ENCODE measurements around the gene PBX4. TPM values are rescaled to one million over a fixed set of nuclear protein-coding genes. Genes with fewer than 3 reads are reported as not detected.

PBX4 gene
- polyA plus RNA-seq, 3 donors: 1.8 to 3.1 (median 2.9) TPM

DNA sequence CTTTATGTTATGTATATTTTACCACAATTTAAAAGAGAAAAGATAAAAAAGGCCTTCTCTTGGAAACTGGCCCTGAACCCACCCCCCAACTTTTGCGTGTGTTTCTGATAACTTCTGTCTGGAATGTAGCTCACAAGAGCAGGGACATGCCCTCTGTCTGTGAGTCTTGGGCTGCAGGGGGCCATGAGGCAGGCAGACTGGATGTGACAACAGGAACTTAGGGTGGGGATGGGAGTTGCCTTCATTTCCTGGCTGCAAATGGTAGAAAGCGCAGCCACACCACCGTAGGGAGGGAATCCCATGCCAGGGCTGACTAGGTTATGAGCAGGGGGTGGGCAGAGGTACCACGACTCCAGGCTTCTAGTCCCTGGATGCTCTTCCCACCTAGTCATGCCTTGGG, 58.6 kb downstream of the PBX4 start:
- no peak for DNase-seq (ENCODE audit: low read depth in 3 of 3, low spot score in 2 of 3)

DNA sequence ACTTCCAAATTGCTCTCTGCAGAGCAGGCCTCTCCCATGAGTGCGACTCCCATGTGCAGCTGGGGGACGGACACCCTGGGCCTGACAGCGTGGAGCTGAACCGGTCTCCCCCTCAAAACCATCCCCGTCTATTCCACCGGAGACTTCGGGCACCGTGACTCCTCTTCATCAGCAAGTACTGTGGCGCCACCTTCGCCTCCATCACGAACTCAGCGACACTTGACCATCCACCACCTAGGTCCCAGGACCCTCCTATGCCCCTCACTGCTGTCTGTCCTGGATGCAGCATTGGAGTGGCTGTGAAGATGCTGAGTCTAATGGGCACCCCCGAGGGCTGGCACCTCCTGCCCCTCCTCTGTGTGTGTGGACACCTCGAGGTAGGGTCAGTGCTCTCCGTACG, 59.9 kb downstream of the PBX4 start:
- DNase-seq (ENCODE audit: low read depth in 3 of 3, low spot score in 2 of 3): no peak

DNA sequence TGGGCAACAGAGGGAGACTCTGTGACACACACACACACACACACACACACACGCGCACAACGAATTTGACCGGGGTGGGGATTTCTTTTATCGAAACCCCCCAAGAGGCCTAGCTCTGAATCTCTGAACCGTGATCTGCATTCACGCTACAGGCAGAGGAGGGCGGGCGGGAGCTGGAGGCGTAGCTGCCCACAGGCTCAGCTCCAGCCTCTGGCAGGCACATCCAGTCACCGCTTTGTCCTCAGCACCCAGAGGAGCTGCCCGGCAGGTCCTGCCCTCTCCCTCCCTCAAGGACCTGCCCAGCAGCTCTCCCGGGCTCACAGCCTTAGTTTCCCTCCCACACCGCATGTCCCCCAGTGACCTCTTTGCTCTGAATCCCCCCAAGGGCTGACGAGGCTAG, 60.4 kb downstream of the PBX4 start:
- DNase-seq (ENCODE audit: low read depth in 3 of 3, low spot score in 2 of 3): no peak

DNA sequence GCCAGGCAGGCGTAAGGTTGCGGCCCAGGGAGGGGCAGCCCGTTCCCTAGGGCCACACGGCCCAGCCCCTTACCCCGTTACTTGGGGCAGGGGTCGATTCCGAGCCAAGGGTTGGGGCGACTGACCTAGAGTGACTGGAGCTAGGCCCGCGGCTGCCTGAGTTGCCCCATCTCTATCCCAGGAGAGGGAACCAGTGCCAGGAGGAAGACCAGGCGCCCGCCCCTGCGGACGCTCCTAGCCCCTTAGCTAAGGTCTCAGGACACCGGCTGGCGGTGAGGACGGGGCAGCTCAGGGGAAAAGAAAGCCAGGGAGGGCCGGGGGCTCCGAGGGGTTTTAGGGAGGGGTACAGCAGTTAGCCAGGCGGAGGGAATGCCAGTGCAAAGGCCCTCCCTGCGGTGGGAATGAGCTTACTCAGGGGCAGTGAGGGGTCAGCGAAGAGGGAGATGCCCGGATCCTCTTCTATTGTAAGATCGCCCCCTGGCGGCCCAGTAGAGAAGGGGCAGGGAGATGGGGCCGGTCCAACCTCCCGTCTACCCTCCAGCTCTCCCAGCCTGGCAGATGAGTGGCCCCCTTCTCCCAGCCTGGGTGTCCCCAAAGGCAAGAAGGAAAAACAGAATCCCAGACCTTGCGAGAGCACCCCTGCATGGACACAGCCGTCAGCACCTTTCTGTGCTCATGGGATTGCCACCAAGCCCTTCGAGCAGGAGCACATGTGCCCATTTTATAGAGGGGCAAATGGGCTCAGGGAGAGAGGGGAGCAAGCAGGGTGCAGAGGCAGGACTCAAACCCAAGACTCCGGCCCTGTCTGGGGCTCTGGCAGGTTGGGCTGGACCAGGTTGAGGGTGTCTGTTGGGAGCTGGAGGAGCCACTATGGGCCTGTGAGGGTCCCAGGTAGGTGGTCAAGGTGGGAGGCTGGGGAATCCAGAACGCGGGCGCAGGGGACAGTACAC, 64.1 kb downstream of the PBX4 start:
- DNase-seq (ENCODE audit: low read depth in 3 of 3, low spot score in 2 of 3): no peak

DNA sequence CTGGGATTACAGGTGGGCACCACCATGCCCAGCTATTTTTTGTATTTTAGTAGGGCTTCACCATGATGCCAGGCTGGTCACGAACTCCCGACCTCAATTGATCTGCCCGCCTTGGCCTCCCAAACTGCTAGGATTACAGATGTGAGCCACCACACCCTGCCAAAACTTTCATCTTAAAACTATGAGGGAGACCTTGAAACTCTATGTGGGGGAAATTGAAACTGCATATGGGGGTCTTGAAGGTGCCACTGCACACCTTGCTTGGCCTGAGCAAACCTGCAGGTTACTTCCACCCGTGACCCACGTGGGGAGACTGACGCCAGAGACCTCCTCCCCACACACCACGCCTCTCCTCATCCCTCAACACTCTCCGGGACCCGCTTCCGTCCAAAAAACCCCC, 64.8 kb downstream of the PBX4 start:
- DNase-seq (ENCODE audit: low read depth in 3 of 3, low spot score in 2 of 3): no peak

DNA sequence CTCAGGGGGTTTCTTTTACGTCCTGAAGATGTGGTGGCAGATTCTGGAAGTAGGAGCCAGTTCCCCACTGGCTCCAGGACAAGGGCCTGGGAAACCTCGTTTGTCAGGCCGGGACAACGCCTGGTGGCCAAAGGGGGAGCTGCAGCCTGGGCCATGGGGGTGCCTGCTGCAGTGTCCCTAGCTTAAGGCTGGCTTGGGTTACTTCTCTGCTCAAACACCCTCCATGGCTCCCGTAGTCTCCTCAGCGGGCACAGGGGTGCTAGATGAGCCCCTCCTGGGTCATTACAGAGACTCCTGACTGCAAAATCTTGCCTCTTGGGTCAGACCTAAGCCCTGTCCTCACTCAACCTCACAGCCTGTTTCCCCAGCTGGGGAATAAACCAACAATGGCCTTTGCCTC, 65.7 kb downstream of the PBX4 start:
- no peak for DNase-seq (ENCODE audit: low read depth in 3 of 3, low spot score in 2 of 3)

DNA sequence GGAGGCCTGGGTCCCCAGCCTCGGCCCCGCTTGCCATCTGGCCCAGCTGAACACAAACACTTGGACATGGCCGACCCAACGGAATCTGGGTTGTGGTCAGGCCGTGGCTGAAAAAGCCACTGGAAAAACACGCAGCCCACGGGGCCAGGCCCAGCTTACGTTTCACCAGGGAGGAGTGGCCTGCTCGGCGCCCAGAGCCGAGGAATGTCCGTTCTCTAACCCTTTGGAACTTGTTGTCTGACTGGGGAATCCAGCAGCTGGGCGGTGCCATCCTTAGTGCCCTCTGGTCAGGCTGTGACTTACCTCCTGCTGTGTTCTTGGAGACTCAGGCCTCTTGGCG, 66.7 kb downstream of the PBX4 start:
- no peak for DNase-seq (ENCODE audit: low read depth in 3 of 3, low spot score in 2 of 3)

DNA sequence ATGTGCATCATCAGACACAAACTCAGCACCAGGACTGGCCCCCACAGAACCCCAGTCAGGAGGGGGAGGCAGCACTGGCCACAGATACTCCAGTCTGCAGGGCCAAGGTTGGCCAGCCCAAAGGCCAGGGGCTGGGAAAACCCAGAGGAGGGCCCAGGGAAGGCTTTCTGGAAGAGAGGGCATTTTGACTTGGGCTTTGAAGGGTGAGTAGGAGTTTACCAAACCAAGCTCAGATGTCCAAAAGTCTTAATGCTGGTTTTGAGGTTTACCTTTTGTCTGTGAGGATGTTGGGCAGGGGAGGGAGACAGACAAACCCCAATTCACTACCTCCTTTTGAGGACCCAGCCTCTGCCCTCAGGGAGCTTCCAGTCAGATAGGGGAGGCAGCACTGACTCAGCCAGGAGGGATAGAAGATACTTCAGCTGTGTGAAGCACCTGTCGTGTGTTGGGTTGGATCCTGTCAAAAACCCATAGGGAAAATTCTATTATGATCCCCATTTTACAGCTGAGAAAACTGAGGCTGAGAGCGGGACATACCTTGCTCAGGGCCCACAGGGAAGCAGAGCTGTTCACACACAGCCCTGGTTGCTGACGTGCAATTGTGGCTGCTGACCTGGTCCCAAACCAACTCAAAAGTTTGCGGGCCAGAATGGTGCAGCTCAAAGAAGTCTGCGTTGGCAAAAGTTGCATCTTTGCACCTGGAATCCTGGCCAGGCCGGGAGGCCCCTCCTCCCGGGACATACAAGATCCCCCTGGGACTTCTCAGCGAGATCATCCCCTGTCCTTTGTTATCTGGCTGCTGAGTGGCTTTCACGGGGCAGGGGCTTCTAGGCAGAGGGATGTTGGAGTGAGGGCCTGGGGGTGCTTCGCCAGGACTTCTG, 67.3 kb downstream of the PBX4 start:
- DNase-seq (ENCODE audit: low read depth in 3 of 3, low spot score in 2 of 3): no peak

DNA sequence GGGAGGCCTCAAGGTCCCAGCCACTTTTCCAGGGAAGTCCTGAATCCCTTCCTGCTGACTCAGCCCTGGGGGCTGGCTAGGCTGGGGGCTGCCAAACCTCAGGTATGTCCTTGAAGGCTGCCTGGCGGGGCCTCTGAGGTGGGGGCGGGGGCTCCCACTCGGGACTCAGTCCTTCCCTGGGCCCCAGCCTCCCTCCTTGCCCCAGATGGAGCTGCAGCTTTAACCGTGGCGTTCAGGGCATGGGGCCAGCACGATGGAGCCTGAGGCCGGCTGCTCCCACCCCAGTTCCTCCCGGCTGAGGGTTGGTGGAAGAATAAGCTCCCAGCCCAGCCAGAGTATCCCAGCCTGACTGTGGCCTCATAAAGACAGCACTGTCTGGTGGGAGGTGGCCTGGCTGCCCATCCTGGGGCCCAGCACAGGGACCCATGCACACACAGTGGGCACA, 68.0 kb downstream of the PBX4 start:
- DNase-seq (ENCODE audit: low read depth in 3 of 3, low spot score in 2 of 3): no peak

DNA sequence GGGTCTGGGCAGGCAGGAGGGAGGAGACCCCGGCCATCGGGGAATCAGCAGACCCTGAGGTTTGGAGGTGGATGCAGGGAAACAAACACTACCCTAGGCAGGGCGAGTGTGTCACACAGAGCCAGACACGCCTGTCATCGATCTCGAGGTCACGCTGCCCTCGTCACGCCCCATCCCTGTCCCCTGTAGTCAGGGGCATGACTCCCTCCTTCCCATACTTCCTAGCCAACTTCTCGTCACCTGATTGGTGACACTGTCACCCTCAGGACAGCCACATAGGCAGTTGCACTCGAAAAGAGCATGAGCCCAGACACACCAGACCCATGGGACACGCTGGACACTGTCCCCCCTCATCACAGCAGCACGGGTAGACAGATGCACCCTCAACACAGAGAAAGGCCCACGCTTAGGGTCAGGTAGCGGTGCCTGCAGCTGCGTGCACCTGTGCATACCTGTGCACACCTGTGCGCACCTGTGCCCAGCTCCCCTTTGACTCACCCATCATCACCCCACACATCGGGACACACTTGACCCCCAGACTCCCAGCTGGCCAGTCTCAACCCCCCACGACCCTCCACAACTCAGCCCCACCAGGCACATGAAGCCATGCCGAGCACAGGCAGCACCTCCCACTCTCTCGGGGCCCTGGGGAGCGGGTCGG, 68.6 kb downstream of the PBX4 start:
- DNase-seq (ENCODE audit: low read depth in 3 of 3, low spot score in 2 of 3): no peak

DNA sequence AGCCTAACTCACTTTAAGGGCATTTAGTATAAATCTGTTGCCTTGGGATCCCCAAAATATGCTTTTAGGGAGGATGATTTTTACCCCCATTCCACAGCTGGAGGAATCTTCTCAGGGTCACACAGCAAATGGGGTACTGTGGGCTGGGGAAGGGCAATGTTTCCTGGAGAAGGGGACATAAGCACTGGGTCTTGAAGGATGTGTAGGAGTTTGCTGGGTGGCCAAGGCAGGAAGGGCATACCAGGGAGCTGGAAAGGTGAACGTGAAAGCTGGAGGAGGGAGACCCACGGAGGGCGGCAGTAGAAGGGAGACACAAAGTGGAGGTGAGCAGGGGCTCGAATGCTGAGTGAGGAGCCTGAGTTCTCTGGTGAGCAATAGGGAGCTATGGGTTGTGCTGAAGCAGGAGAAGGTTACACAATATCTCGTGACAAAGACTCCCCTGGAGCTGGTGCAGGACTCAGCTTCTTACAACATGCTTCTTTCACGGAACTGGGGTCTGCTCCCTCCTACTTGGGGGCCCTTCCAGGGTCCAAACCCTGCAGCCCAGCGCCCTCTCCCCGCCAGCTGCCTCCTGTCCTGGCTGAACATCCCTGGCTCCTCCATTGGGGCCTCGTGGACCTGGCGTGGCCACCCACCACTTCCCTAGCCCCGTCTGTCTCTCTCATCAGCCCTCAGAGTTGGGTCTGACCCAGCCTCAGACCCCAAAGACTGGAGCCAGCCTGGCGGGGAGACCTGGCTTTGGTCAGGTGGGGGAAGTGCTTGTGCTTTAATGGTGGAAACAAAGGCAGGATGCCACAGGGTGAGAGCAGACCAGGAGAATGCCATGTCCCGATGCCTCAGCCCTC, 69.3 kb downstream of the PBX4 start:
- DNase-seq (ENCODE audit: low read depth in 3 of 3, low spot score in 2 of 3): no peak

DNA sequence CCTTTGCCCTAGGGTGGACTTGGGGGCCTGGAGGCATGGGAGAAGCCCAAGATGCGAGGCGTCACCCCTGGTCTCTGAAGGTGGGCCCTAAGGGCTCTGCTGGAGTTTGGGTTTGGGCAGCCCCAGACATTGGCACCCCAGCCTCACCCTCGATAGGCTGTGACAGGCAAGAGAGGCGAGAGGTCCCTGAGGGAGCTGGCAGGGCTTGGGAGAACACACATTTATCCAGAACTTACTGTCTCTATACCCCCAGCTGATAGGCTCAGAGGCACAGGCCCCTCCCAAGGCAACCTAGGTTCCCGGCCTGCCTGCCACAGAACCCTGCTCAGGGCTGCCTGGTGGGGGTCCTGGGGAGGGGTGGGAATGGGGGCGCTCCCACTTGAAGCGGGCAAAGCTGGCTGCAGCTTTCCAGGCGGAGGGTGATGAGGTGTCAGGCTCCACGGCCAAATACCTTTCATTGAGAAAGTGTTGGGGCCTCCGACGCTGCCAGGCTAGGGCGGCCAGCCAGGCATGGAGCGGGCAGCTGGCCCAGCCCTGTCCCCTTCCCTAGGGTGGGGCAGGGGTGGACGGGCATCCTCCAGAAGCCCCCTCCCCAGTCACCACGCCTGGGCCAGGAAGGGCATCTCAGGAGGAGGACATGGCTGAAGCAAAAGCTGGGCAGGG, 70.7 kb downstream of the PBX4 start:
- no peak for DNase-seq (ENCODE audit: low read depth in 3 of 3, low spot score in 2 of 3)

DNA sequence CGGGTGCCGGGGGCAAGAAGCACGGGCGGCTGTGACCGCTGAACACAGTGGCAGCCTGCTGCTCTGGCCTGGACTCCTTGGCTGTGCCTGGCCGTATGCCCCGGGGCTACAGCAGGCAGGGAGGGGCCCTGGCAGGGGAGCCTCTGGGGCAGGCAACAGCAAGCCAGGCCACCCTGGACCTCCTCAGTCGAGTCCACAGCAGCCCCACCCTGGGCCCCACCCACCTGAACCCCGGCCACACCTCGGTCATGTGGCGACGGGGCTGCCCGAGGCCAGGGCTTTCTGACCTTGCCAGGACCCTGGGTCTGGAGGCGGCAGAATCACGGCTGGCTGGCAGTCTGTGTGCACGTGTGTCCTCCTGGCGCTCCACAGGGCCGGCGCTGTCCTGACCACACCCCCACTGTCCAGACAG, 71.7 kb downstream of the PBX4 start:
- DNase-seq (ENCODE audit: low read depth in 3 of 3, low spot score in 2 of 3): no peak

DNA sequence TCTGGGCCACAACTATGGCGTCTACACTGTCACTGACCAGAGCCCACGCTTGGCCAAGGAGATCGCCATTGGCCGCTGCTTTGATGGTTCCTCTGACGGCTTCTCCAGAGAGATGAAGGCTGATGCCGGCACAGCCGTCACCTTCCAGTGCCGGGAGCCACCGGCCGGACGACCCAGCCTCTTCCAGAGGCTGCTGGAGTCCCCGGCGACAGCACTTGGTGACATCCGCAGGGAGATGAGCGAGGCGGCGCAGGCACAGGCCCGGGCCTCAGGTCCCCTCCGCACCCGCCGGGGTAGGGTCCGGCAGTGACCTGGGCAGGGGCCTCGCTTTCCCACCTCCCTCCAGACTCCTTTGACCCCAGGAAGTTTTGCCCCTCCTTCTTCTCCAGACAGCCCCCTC, 72.8 kb downstream of the PBX4 start:
- DNase-seq (ENCODE audit: low read depth in 3 of 3, low spot score in 2 of 3): no peak

DNA sequence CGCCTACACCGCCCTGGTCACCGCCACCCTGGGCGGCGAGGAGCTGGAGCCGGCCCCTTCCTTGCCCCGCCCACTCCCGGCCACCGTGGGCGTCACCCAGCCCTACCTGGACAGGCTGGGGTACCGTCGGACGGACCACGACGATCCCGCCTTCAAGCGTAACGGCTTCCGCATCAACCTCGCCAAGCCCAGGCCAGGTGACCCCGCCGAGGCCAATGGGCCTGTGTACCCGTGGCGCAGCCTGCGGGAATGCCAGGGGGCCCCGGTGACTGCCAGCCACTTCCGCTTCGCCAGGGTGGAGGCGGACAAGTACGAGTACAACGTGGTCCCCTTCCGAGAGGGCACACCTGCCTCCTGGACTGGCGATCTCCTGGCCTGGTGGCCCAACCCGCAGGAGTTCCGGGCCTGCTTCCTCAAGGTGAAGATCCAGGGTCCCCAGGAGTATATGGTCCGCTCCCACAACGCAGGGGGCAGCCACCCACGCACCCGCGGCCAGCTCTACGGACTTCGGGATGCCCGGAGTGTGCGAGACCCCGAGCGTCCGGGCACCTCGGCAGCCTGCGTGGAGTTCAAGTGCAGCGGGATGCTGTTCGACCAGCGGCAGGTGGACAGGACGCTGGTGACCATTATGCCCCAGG, 73.4 kb downstream of the PBX4 start:
- DNase-seq (ENCODE audit: low read depth in 3 of 3, low spot score in 2 of 3): no peak

DNA sequence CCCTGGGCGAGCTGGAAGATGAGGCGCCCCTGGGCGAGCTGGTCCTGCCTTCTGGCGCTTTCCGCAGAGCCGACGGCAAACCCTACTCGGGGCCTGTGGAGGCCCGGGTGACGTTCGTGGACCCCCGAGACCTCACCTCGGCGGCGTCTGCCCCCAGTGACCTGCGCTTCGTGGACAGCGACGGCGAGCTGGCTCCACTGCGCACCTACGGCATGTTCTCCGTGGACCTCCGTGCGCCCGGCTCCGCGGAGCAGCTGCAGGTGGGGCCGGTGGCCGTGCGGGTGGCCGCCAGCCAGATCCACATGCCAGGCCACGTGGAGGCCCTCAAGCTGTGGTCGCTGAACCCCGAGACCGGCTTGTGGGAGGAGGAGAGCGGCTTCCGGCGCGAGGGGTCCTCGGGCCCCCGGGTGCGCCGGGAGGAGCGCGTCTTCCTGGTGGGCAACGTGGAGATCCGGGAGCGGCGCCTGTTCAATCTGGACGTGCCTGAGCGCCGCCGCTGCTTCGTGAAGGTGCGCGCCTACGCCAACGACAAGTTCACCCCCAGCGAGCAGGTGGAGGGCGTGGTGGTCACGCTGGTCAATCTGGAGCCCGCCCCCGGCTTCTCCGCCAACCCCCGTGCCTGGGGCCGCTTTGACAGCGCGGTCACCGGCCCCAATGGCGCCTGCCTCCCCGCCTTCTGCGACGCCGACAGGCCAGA, 74.1 kb downstream of the PBX4 start:
- DNase-seq (ENCODE audit: low read depth in 3 of 3, low spot score in 2 of 3): no peak

DNA sequence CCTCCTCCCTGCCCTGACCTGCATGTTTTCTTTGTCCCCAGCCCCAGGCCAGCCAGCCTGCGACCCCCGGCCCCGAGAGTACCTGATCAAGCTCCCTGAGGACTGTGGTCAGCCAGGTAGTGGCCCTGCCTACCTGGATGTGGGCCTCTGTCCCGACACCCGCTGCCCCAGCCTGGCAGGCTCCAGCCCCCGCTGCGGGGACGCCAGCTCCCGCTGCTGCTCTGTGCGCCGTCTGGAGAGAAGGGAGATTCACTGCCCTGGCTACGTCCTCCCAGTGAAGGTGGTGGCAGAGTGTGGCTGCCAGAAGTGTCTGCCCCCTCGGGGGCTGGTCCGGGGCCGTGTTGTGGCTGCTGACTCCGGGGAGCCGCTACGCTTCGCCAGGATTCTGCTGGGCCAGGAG, 74.8 kb downstream of the PBX4 start:
- DNase-seq (ENCODE audit: low read depth in 3 of 3, low spot score in 2 of 3): no peak

DNA sequence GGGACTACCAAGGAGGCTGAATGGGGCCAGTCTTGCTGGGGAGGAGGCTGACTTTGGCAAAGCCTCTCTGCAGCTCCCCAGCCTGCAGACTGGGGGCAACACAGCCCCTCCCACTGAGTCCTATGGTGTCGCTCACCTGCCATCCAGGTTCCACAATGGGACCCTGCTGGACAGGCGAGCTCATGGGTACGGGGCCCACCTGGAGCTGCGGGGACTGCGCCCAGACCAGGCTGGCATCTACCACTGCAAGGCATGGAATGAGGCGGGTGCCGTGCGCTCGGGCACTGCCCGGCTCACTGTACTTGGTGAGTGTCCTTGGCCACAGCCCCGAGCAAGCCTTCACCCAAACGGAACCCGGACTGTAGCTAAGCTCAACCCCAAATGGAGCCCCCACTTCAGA, 75.4 kb downstream of the PBX4 start:
- no peak for DNase-seq (ENCODE audit: low read depth in 3 of 3, low spot score in 2 of 3)

DNA sequence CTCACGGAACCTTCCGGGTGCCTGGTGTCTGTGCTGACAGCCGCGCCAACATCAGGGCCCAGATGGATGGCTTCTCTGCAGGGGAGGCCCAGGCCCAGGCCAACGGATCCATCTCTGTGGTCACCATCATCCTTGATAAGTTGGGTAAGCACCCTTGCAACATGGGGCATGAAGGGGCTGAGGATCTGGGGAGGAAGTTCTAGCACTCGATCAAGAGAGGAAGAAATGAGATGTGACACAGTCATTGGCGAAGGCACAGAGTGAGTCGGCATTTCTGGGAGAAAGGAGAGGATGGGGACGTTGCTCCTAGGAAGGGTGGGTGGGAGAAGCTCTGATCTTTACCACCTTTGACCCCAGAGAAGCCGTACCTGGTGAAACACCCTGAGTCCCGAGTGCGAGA, 76.0 kb downstream of the PBX4 start:
- no peak for DNase-seq (ENCODE audit: low read depth in 3 of 3, low spot score in 2 of 3)

Measured in right renal cortex interstitium (tissue), 3 donors.